K562 (cell line): ENCODE measurements around the gene SCNN1A. TPM values are rescaled to one million over a fixed set of nuclear protein-coding genes. Genes with fewer than 3 reads are reported as not detected.

Experiments used
- ATAC-seq: fragments of 200-7000 bp; cut with Tn5 transposase; 3 replicates; pipeline ENCODE4 v1.9.1; 2020; ENCODE audit warnings: moderate library complexity
- BruUV-seq: library from RNA; stranded (reverse); fragments of 400-500 nt; replicated peaks from 2 replicates; lab custom pipeline; 2021; lab: Mats Ljungman, UMichigan
- CTCF ChIA-PET: fragments of 300-600 bp; formaldehyde crosslinking; extraction: SDS; loops from one replicate; lab custom pipeline; 2021; ENCODE audit warnings: low intra/inter-chr PET ratio; lab: Yijun Ruan, JAX
- POLR2A ChIA-PET: fragments of 300-600, 350-650 bp; sonication (Branson Sonifier 250); formaldehyde crosslinking; extraction: SDS; loops from one replicate; lab custom pipeline; 2021; ENCODE audit warnings: antibody characterized with exemption, inconsistent platforms; lab: Yijun Ruan, JAX
- DNase-seq, 4 experiments: peaks; one replicate each; pipeline versions ENCODE4 v3.0.0 to v3.0.0-alpha.2; 2011 to 2018; ENCODE audit warnings: low spot score in 3 of 4, mixed read lengths in 3 of 4; ENCODE audit errors: extremely low read depth in 1 of 4
- FAIRE-seq: peaks from 2 replicates; lab custom pipeline; 2011; peaks lifted over from hg19 to GRCh38; lab: Jason Lieb, UNC
- H2AFZ ChIP-seq: 2 replicates; pipeline ENCODE4 v1.6.0; 2011; ENCODE audit warnings: low read depth, low read length, control low read depth, inconsistent platforms
- H3K27ac ChIP-seq: fragments of 200-600 bp; 3 replicates; pipeline ENCODE4 v1.8.0; 2011; ENCODE audit warnings: low read depth, mild to moderate bottlenecking, control low read depth, inconsistent platforms, low read length, moderate library complexity, mixed read lengths; ENCODE audit errors: extremely low read depth
- H3K27me3 ChIP-seq, 2 experiments: fragments of 300-600 bp in 1 of 2; 2 replicates in 1 of 2; 3 replicates in 1 of 2; pipeline versions ENCODE4 v1.6.0 to v1.8.0; 2011; ENCODE audit warnings: inconsistent platforms in 2 of 2, low read length in 2 of 2, mild to moderate bottlenecking in 1 of 2, mixed read lengths in 1 of 2, moderate library complexity in 1 of 2; ENCODE audit not compliant: control insufficient read depth in 2 of 2, insufficient read depth in 2 of 2
- H3K36me3 ChIP-seq: fragments of 300-600 bp; 3 replicates; pipeline ENCODE4 v1.8.0; 2011; ENCODE audit warnings: mild to moderate bottlenecking, low read length, inconsistent platforms; ENCODE audit not compliant: control insufficient read depth, insufficient read depth
- H3K4me1 ChIP-seq, 2 experiments: fragments of 200-600 bp in 1 of 2; replicated peaks in 1 of 2; 2 replicates in 1 of 2; 3 replicates in 1 of 2; pipeline versions ENCODE4 v1.5.1 to v1.8.0; 2011; ENCODE audit warnings: inconsistent platforms in 2 of 2, low read length in 2 of 2, mild to moderate bottlenecking in 1 of 2, mixed read lengths in 1 of 2, moderate library complexity in 1 of 2; ENCODE audit not compliant: control insufficient read depth in 2 of 2, insufficient read depth in 2 of 2
- H3K4me2 ChIP-seq: 2 replicates; pipeline ENCODE4 v1.6.1; 2011; ENCODE audit warnings: low read length, control low read depth, inconsistent platforms, mixed read lengths; ENCODE audit not compliant: insufficient read depth
- H3K4me3 ChIP-seq: fragments of 200-600 bp; sonication (generic), shearing (Covaris generic); 2 replicates; pipeline ENCODE4 v1.5.1; 2016; ENCODE audit warnings: control low read depth, inconsistent platforms
- H3K79me2 ChIP-seq: fragments of 200-600 bp; 3 replicates; pipeline ENCODE4 v1.8.0; 2011; ENCODE audit warnings: low read length, inconsistent platforms; ENCODE audit not compliant: control insufficient read depth, insufficient read depth
- H3K9ac ChIP-seq, 2 experiments: 2 replicates each; pipeline versions ENCODE4 v1.6.0 to v1.6.1; 2011; ENCODE audit warnings: low read depth in 2 of 2, low read length in 2 of 2, control low read depth in 1 of 2, inconsistent platforms in 1 of 2, mild to moderate bottlenecking in 1 of 2, mixed read lengths in 1 of 2; ENCODE audit not compliant: insufficient read depth in 1 of 2
- H3K9me1 ChIP-seq: one replicate; pipeline ENCODE4 v1.6.0; 2011; ENCODE audit warnings: inconsistent platforms, mild to moderate bottlenecking, low read length, moderate library complexity; ENCODE audit not compliant: control insufficient read depth, insufficient read depth
- H3K9me3 ChIP-seq: replicated peaks from 2 replicates; pipeline ENCODE4 v1.5.1; 2011; ENCODE audit warnings: low read depth, low read length, inconsistent platforms; ENCODE audit not compliant: control insufficient read depth, insufficient read depth
- H4K20me1 ChIP-seq: replicated peaks from 2 replicates; pipeline ENCODE4 v1.6.1; 2011; ENCODE audit warnings: low read length, inconsistent platforms, mixed read lengths; ENCODE audit not compliant: control insufficient read depth, insufficient read depth
- BRD9 ChIP-seq: fragments of 450-650 bp; IDR thresholded peaks from 2 replicates; pipeline ENCODE4 v1.6.1; 2018; ENCODE audit warnings: low read depth; ENCODE audit not compliant: partially characterized antibody
- BRF1 ChIP-seq: IDR thresholded peaks from 3 replicates; pipeline ENCODE4 v1.6.1; 2011; ENCODE audit warnings: borderline replicate concordance, mild to moderate bottlenecking; ENCODE audit not compliant: insufficient read length; ENCODE audit errors: extremely low read depth
- CLOCK ChIP-seq: fragments of 250-450 bp; sonication (Bioruptor Pico); IDR thresholded peaks from 2 replicates; pipeline ENCODE4 v1.4.0; 2020; ENCODE audit warnings: mild to moderate bottlenecking, moderate library complexity, borderline replicate concordance
- CREB1 ChIP-seq, 2 experiments: sonication (generic) in 1 of 2; formaldehyde crosslinking in 1 of 2; IDR thresholded peaks; 2 replicates each; pipeline versions ENCODE4 v1.6.1 to v1.8.0; 2012 to 2022; ENCODE audit warnings: inconsistent platforms in 1 of 2, mild to moderate bottlenecking in 1 of 2, missing genetic modification reagents in 1 of 2, moderate library complexity in 1 of 2
- ELF2 ChIP-seq: fragments of 250-450 bp; sonication (Bioruptor Pico); IDR thresholded peaks from 2 replicates; pipeline ENCODE4 v1.5.0; 2021; ENCODE audit warnings: mild to moderate bottlenecking
- NFYB ChIP-seq: IDR thresholded peaks from 2 replicates; pipeline ENCODE4 v1.6.1; 2011; ENCODE audit warnings: mild to moderate bottlenecking, moderate library complexity; ENCODE audit not compliant: insufficient read length; ENCODE audit errors: extremely low read depth
- SAFB2 ChIP-seq: fragments of 200-400 bp; formaldehyde crosslinking; IDR thresholded peaks from 2 replicates; pipeline ENCODE4 v1.6.1; 2018; ENCODE audit warnings: borderline replicate concordance, low read length, low read depth, moderate library complexity; ENCODE audit not compliant: severe bottlenecking
- SMARCA4 ChIP-seq: fragments of 450-650 bp; IDR thresholded peaks from 2 replicates; pipeline ENCODE4 v1.6.1; 2016
- TCF7 ChIP-seq: sonication (generic); IDR thresholded peaks from 2 replicates; pipeline ENCODE4 v1.6.1; 2016; ENCODE audit warnings: antibody characterized with exemption, borderline replicate concordance
- TEAD4 ChIP-seq, 2 experiments: sonication (generic) in 1 of 2; formaldehyde crosslinking in 1 of 2; IDR thresholded peaks; 2 replicates each; pipeline versions ENCODE4 v1.6.1 to v1.8.0; 2012 to 2022; ENCODE audit warnings: borderline replicate concordance in 1 of 2, inconsistent platforms in 1 of 2, low read length in 1 of 2, mild to moderate bottlenecking in 1 of 2, missing genetic modification reagents in 1 of 2
- ZC3H4 ChIP-seq: sonication (generic); formaldehyde crosslinking; IDR thresholded peaks from 2 replicates; pipeline ENCODE4 v1.9.0; 2021; ENCODE audit warnings: missing genetic modification reagents, borderline replicate concordance
- ZNF140 ChIP-seq: fragments of 250-450 bp; sonication (Bioruptor Pico); IDR thresholded peaks from 2 replicates; pipeline ENCODE4 v1.8.0; 2021; ENCODE audit warnings: moderate library complexity, mild to moderate bottlenecking, inconsistent platforms
- ZNF311 ChIP-seq: fragments of 250-450 bp; sonication (Bioruptor Pico); IDR thresholded peaks from 2 replicates; pipeline ENCODE4 v1.4.0; 2020; ENCODE audit warnings: mild to moderate bottlenecking, moderate library complexity
- WGBS: fragments of 100-300 bp; shearing (Covaris generic); methylation state at CpG from one replicate; pipeline ENCODE4 v1.1.6; 2016; ENCODE audit warnings: low coverage, mixed read lengths; ENCODE audit not compliant: insufficient coverage; ENCODE audit errors: missing lambda C conversion rate; 5-methylcytosine and 5-hydroxymethylcytosine counted together
- in situ Hi-C: fragments of 300-500 bp; cut with MboI; formaldehyde crosslinking; loops from 4 replicates; pipeline ENCODE4 v1.15.0; 2018; ENCODE audit warnings: inconsistent platforms, mixed read lengths
- intact Hi-C: fragments of 100-400 bp; cut with micrococcal nuclease; formaldehyde crosslinking; loops from 2 replicates; pipeline ENCODE4 v1.14.2; 2022
- polyA plus RNA-seq, 8 experiments: library from polyadenylated mRNA; depleted of rRNA in 4 of 8; stranded (reverse) in 5 of 8; unstranded in 3 of 8; fragments of >200 nt; fragmentation: Nextera tagmentation in 2 of 8; fragmentation: Illumina TruSeq in 1 of 8; extraction: Ambion mirVana in 2 of 8; extraction: Trizol in 1 of 8; gene quantifications; 2 replicates each; pipeline versions ENCODE4 v1.2.1 to v1.2.3, GENCODE V29; 2011 to 2014; ENCODE audit warnings: inconsistent platforms in 1 of 8, missing spikeins in 1 of 8
- total RNA-seq, 7 experiments: library from RNA; depleted of rRNA in 6 of 7; stranded (reverse); fragments of >200 nt in 6 of 7; fragmentation: Illumina TruSeq in 2 of 7; extraction: Trizol in 2 of 7; gene quantifications; 2 replicates each; pipeline versions ENCODE4 v1.2.1 to v1.2.3, GENCODE V29; 2011 to 2021; ENCODE audit warnings: low replicate concordance in 1 of 7
- TF ChIP-seq, protein P1 (sequence below): fragments of 250-450 bp; sonication (Bioruptor Pico); IDR thresholded peaks from 2 replicates; pipeline ENCODE4 v1.8.0; 2022; ENCODE audit warnings: inconsistent platforms, mild to moderate bottlenecking, moderate library complexity, borderline replicate concordance

Gene SCNN1A
- total and polyA plus RNA-seq, 9 of the 15 experiments (the other 6 are each of a cell fraction or from before 2014, with no cell fraction given): 0.15 to 0.49 (median 0.32) TPM; not detected in 5

GRCh38 chr12:6306151-6306550, 69.2 kb downstream of the SCNN1A start:
- no peaks in the 10 kb centered on the region for H3K9me1 ChIP-seq
- no peak for DNase-seq
- no peak overlapping the region for H2AFZ ChIP-seq
- ATAC-seq: no peak
- ChIA-PET POLR2A (no interaction called here), CTCF (no interaction called here)
- no peak overlapping the region for H3K27ac ChIP-seq
- no peaks in the 10 kb centered on the region for H3K36me3 ChIP-seq
- intact Hi-C loops: no loop called here
- no peak for FAIRE-seq
- no peak overlapping the region for H3K4me3 ChIP-seq
- H3K79me2 ChIP-seq: no peaks in the 10 kb centered on the region
- no peaks in the 10 kb centered on the region for H3K9me3 ChIP-seq
- in situ Hi-C loops: no loop called here
- WGBS: 43% methylated on average over 3 of the region's 6 CpGs
- H3K4me1 ChIP-seq: peaks cover 0 to 15% of the 10 kb centered on the region in 2 experiments; a peak in 3 of 5 replicates
- H3K9ac ChIP-seq: no peak overlapping the region
- BruUV-seq: no TSS peak
- no peak overlapping the region for H3K4me2 ChIP-seq
- no peaks in the 10 kb centered on the region for H4K20me1 ChIP-seq
- TF ChIP-seq CREB1 (IDR thresholded peaks at IDR 0.05) (no peak), CREB1 (CRISPR knock-in tag; IDR thresholded peaks at IDR 0.05) (no peak), ZNF140 (no peak), SAFB2 (no peak), BRD9 (no peak), NFYB (no peak), TEAD4 (IDR thresholded peaks at IDR 0.05; ENCODE audit: low read length) (no peak), TEAD4 (CRISPR knock-in tag; IDR thresholded peaks at IDR 0.05; ENCODE audit: borderline replicate concordance) (no peak), ZNF311 (CRISPR knock-in tag) (no peak), CLOCK (no peak), BRF1 (no peak), ELF2 (CRISPR knock-in tag) (no peak), TCF7 (no peak), ZC3H4 (no peak), SMARCA4 (no peak)
- TF ChIP-seq, protein P1, sequence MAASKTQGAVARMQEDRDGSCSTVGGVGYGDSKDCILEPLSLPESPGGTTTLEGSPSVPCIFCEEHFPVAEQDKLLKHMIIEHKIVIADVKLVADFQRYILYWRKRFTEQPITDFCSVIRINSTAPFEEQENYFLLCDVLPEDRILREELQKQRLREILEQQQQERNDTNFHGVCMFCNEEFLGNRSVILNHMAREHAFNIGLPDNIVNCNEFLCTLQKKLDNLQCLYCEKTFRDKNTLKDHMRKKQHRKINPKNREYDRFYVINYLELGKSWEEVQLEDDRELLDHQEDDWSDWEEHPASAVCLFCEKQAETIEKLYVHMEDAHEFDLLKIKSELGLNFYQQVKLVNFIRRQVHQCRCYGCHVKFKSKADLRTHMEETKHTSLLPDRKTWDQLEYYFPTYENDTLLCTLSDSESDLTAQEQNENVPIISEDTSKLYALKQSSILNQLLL (CRISPR knock-in tag): no peak
- no peaks in the 10 kb centered on the region for H3K27me3 ChIP-seq
